ENCODE measurements around the gene PIK3AP1.

DNA sequence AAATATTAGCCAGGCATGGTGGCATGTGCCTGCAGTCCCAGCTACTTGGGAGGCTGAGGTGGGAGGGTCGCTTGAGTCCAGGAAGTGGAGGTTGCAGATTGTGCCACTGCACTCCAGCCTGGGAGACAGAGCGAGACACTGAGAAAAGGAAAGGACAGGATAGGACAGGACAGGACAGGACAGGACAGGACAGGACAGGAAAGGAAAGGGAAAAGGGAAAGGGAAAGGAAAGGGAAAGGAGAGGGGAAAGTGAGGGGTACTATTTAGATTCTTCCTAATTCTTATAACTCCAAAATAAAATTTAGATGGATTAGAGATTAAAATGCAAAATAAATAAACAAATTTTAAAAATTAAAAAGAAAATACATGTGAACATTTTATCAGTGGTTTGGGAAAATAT is 58.7 kb downstream of the PIK3AP1 start:
- TF ChIP-seq EZH2phosphoT487 (IDR thresholded peaks at IDR 0.05; ENCODE audit: insufficient read depth, low read depth) (no peak), EZH2 (IDR thresholded peaks at IDR 0.05; ENCODE audit: insufficient read depth, poor library complexity, severe bottlenecking) (no peak)
